Raji (cell line): ENCODE results near the gene FBXL7.

ENCODE experiments used
- POLR2A ChIP-seq: IDR thresholded peaks from 2 replicates; pipeline ENCODE4 v1.6.1; 2011; ENCODE audit warnings: low read depth, low read length, control low read depth; ENCODE audit not compliant: insufficient read depth

Gene FBXL7

GRCh38 chr5:15676591-15676990, 176.6 kb downstream of the FBXL7 start:
- no peak for TF ChIP-seq POLR2A

- no peak for TF ChIP-seq POLR2A
These were observed 179.2 kb downstream of the FBXL7 start for GRCh38 chr5:15679161-15679560.

- no peak for TF ChIP-seq POLR2A
These were observed 180.5 kb downstream of the FBXL7 start for GRCh38 chr5:15680455-15680854.

- TF ChIP-seq POLR2A, result no peak
These were observed 182.1 kb downstream of the FBXL7 start for GRCh38 chr5:15682122-15682521.

- TF ChIP-seq POLR2A, result no peak
These were observed 182.6 kb downstream of the FBXL7 start for GRCh38 chr5:15682566-15682965.

- no peak for TF ChIP-seq POLR2A
These were observed 183.4 kb downstream of the FBXL7 start for GRCh38 chr5:15683332-15683731.

GRCh38 chr5:15687401-15687800, 187.4 kb downstream of the FBXL7 start:
- no peak for TF ChIP-seq POLR2A

GRCh38 chr5:15689836-15690235, 189.9 kb downstream of the FBXL7 start:
- no peak for TF ChIP-seq POLR2A

- no peak for TF ChIP-seq POLR2A
These were observed 190.6 kb downstream of the FBXL7 start for GRCh38 chr5:15690611-15691010.

- no peak for TF ChIP-seq POLR2A
These were observed 191.5 kb downstream of the FBXL7 start for GRCh38 chr5:15691521-15691920.

- no peak for TF ChIP-seq POLR2A
These were observed 192.9 kb downstream of the FBXL7 start for GRCh38 chr5:15692706-15693381.

- no peak for TF ChIP-seq POLR2A
These were observed 193.4 kb downstream of the FBXL7 start for GRCh38 chr5:15693382-15693728.

- TF ChIP-seq POLR2A, result no peak
These were observed 194.0 kb downstream of the FBXL7 start for GRCh38 chr5:15693933-15694332.

GRCh38 chr5:15694696-15695214, 194.8 kb downstream of the FBXL7 start:
- TF ChIP-seq POLR2A, result no peak

- TF ChIP-seq POLR2A, result no peak
These were observed 195.3 kb downstream of the FBXL7 start for GRCh38 chr5:15695215-15695731.

GRCh38 chr5:15700373-15700772, 200.4 kb downstream of the FBXL7 start:
- no peak for TF ChIP-seq POLR2A

GRCh38 chr5:15702102-15702501, 202.1 kb downstream of the FBXL7 start:
- TF ChIP-seq POLR2A, result no peak
